HG03045 (cell line): ENCODE data around the gene EMP3.
"Not testable (repeated sequence)": the region's sequence is repeated elsewhere in the genome, so short reads cannot be mapped to it uniquely, and the experiment has no call there.

Source experiments
- ATAC-seq: cut with Tn5 transposase; IDR thresholded peaks from one replicate; pipeline ENCODE4 v1.9.1; 2021; ENCODE audit warnings: mild to moderate bottlenecking, moderate library complexity; ENCODE audit not compliant: unreplicated experiment

Gene EMP3

GRCh38 chr19:48344892-48345291, 19.5 kb downstream of the EMP3 start:
- ATAC-seq, result no peak

GRCh38 chr19:48346191-48346590, 20.8 kb downstream of the EMP3 start:
- ATAC-seq, result no peak

- no peak for ATAC-seq
Observed at GRCh38 chr19:48348045-48348444, 22.7 kb downstream of the EMP3 start.

DNA sequence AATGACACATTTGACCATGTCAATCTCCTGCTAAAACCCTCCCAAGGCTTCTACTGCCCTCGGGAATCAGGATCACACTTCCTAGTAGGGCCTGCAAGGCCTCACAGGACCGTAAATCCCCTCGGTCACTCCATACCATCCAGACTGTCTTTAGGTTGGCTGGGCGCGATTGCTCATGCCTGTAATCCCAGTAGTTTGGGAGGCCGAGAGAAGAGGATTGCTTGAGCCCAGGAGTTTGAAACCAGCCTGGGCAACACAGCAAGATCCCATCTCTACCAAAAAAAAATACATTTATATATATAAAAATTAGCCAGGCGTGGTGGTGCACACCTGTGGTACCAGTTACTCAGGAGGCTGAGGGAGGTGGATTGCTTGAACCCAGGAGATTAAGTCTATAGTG, 23.4 kb downstream of the EMP3 start:
- no peak for ATAC-seq

GRCh38 chr19:48350856-48351255, 25.5 kb downstream of the EMP3 start:
- no peak for ATAC-seq

DNA sequence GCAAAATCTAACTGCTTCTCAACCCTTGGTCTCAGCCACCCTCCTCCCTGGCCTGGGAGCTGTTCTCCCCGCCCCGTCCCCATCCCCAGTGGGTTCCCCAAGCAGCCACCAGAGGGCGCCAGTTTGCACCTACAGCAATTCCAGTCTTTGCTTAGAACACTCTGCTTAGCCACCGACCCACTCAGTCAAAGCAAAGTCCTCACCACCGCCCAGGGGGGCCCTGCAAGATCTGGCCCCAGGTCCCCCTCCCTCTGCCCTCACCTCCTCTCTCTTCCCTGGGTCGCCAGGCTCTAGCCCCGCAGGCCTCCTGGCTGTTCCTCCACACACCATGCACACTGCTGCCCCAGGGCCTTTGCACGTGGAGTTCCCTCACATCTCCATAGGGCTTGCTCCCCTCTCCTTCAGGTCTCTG, 26.0 kb downstream of the EMP3 start:
- no peak for ATAC-seq

DNA sequence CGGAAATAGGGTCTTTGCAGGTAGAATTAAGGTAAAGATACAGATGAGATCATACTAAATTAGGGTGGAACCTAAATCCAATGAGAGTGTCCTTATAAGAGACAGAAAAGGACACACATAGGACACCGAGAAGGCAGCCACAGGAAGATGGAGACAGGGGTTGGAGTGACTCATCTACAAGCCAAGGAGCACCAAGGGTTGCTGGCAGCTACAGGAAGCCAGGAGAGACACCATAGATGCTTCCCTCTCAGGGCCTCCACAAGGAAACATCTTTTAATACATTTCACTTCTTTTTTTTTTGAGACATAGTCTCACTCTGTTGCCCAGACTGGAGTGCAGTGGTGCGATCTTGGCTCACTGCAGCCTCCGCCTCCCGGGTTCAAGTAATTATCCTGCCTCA, 28.3 kb downstream of the EMP3 start:
- no peak for ATAC-seq

- ATAC-seq, result no peak
Observed at GRCh38 chr19:48354332-48354992, 29.1 kb downstream of the EMP3 start.

GRCh38 chr19:48355365-48355954, 30.1 kb downstream of the EMP3 start:
- ATAC-seq, result no peak

GRCh38 chr19:48359123-48359522, 33.8 kb downstream of the EMP3 start:
- no peak for ATAC-seq

DNA sequence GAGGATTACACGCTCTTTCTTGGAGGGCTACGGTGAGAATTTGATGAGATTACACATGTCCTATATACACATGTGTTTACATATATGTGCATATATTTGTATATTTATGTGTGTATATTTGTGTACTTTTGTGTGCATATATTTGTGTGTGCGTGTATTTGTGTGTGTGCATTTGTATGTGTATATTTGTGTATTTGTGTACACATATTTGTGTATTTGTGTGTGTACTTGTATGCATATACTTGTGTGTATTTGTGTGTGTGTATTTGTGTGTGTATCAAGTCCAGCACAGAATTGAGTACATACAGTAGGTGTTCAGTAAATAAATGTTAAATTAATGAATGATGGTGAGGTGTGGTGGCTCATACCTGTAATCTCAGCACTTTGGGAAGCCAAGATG, 36.6 kb downstream of the EMP3 start:
- no peak for ATAC-seq

DNA sequence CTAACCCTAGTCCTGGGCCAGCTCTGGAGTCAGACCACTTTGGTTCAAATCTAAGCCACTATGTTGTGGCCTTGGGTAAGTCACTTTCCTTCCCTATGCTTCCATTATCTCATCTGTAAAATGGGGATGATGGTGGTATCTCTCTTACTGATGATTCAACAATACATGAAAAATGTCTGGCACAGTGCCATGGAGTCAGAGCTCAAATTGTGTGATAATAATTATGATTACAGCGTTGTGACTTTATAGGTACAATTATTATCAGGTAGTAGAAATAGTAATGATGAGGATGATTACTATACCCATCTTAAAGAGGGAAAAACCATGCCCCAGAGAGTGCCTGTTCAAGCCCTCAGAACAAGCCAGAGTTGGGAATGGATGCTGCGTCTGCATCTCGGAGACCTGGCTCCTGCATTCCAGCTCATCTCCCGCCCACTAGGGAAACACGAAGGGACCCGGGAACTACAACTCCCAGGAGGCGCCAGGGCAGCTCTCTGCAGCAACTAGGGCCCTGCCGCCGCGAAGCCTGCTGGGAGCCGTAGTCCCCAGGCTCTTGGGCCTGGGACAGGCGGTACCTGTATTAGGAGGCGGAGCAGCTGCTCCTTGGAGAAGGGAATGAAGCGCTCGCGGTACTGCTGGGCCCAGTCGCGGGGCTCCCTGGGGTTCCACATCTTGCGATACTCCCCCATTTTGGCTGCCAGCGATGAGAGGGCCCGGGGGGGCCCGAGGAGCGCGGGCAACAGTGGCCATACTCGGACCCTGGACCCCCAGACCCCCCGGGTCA, 37.6 kb downstream of the EMP3 start:
- peak; percentile 46 for ATAC-seq

DNA sequence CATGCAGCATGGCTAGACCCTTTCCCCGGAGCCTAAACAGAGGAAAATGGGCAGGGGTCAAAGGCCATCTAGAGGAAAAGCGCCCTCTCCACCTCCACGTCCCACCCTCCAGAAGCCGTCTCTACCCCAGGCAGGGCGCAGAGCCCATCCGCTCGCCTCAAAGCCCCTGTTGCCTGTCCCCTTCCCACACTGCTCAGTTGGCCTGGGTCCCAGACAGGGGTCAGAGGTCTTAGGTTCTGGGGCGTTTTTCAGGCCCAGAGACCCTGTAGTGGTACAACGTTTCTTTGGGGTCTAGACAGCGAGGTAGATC, 38.1 kb downstream of the EMP3 start:
- ATAC-seq, result peak; percentile 18

GRCh38 chr19:48363810-48364597, 38.7 kb downstream of the EMP3 start, which contains the start of the genes SYNGR4 and TMEM143:
Gene SYNGR4 (plus strand): TSS chr19:48364367. CDS start chr19:48365843, 1,476 bp downstream.
Gene TMEM143 (minus strand): TSS chr19:48363940. CDS start chr19:48363920, 20 bp downstream.
- ATAC-seq, result peak; percentile 78

DNA sequence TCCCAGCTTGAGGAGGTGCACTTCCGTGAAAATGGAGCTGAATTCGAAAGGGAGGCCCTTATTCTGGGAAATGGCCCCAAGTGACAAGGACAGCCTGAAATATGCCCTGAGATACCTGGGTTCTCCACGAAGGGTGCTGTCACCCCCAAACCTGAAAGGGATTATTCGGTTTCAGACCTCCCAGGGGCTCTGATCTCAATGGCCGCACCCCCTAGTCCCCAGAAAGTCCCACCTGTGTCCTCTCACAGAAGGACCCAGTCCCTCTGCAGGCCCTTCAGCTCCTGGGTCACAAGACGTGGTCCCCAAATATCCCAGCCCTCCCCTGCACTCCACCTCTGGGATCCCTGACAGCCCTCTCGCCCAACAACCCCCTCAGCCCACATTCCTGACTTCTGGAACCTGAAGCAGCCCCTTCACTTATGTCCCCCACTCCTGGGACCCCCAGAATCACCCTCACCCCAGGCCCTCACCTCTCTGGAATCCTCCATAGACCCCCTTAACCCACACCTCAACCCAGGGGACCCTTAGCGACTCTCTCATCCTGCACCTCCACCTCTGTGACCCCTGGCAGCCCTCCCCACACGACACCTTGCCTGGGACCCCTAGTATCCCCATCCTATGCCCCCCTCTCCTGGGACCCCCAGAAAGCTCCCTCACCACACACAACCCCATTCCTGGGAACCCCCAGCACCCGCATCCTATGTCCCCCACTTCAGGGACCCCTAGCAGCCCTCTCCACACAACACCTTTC, 39.4 kb downstream of the EMP3 start:
- ATAC-seq, result no peak

GRCh38 chr19:48365602-48366001, 40.2 kb downstream of the EMP3 start:
- ATAC-seq, result no peak

DNA sequence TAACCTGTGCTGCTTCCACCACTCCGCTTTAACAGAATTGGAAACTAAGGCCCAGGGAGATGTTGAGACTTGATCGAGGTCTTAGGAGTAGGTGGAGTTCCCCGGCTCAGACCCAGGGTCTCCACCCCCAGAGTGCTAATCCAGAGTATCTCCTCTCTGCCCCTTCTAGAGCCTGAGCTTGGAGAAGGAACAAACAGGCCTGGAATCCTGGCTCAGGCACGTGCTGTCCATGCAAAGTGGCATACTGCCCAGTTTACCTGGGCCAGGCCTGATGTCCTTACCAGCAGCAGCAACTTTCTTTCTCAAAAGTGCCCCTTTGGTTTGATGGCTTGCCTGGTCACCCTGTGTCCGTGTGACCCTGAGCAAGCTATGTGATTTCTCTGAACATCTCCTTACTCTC, 42.5 kb downstream of the EMP3 start:
- ATAC-seq, result no peak

DNA sequence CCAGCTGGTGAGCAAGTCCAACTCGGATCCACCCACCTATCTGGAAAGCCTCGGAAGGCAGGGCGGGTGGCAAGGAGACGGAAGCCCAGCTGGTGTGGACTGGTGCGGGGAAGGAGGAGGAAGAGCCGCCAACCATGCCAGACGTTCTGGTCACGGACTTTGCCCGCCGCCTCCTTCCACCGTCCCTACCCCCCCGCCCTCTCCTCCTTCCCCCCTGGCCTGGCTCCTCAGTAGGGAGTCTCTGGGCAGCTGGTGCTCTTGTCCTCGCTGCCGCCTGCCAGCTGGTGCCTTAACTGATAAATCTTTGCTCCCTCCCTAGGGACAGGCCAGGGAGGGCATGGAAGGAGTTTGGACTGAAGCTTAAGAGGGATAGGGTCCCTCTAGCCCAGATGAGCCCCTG, 43.6 kb downstream of the EMP3 start:
- ATAC-seq, result no peak

DNA sequence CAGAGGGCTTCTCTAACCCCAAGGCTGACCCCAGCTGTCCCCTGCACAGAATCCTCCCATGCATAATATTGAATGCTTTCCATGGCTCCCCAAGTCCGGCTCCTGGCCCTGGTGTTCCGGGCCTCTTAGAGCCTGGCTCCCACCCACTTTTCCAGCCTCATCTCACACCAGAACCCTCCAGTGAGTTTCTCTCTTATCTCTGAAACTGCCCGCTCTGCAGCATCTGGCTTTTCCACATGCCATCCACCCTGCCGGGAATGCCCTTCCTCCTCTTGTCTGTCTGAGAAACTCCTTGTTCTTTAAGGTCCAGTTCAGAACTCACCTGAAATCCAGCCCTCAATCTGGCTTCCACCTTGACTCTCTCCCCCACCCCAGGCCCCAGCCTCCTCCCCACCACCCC, 45.6 kb downstream of the EMP3 start:
- ATAC-seq, result no peak

- no peak for ATAC-seq
Observed at GRCh38 chr19:48371367-48371766, 46.0 kb downstream of the EMP3 start.

- ATAC-seq, result not testable (repeated sequence)
Observed at GRCh38 chr19:48371771-48372170, 46.4 kb downstream of the EMP3 start.
